Fibroblast of the aortic adventitia (primary cell): ENCODE data around the gene BTBD16. TPM values are rescaled to one million over a fixed set of nuclear protein-coding genes. Genes with fewer than 3 reads are reported as not detected.

Experiments
- DNase-seq: peaks from one replicate; pipeline ENCODE4 v3.0.0-alpha.2; 2010; ENCODE audit warnings: low read depth
- H3K4me3 ChIP-seq: 2 replicates; pipeline ENCODE4 v1.5.1; 2011; ENCODE audit warnings: low read depth, mild to moderate bottlenecking, control low read depth, low read length, moderate library complexity
- CTCF ChIP-seq: IDR thresholded peaks from 2 replicates; pipeline ENCODE4 v1.5.1; 2011; ENCODE audit warnings: mild to moderate bottlenecking, low read length, control low read depth, inconsistent platforms; ENCODE audit not compliant: insufficient read depth
- total RNA-seq: library from RNA; depleted of rRNA; stranded (reverse); fragments of >200 nt; gene quantifications from 2 replicates; pipeline ENCODE4 v1.2.3, GENCODE V29; 2012; ENCODE audit warnings: low replicate concordance

BTBD16 gene
- total RNA-seq, 1 donor: 0.09 TPM

GRCh38 chr10:122297583-122297982 lies 26.5 kb downstream of the BTBD16 start:
- TF ChIP-seq CTCF: no peak
- H3K4me3 ChIP-seq: no peak overlapping the region
- no peak for DNase-seq

GRCh38 chr10:122298206-122298597 lies 27.1 kb downstream of the BTBD16 start:
- H3K4me3 ChIP-seq: no peak overlapping the region
- no peak for TF ChIP-seq CTCF
- DNase-seq: no peak

- H3K4me3 ChIP-seq: peak overlapping the region; percentile 44
- peak; percentile 85 for DNase-seq
- peak; percentile 85 for TF ChIP-seq CTCF
These were observed 27.7 kb downstream of the BTBD16 start for GRCh38 chr10:122298598-122299301.

GRCh38 chr10:122299423-122300075 lies 28.5 kb downstream of the BTBD16 start:
- no peak overlapping the region for H3K4me3 ChIP-seq
- no peak for DNase-seq
- TF ChIP-seq CTCF: no peak

GRCh38 chr10:122301055-122301810 lies 30.1 kb downstream of the BTBD16 start:
- no peak for TF ChIP-seq CTCF
- DNase-seq: peak; percentile 78

GRCh38 chr10:122301811-122302115 lies 30.7 kb downstream of the BTBD16 start:
- no peak overlapping the region for H3K4me3 ChIP-seq
- no peak for DNase-seq
- TF ChIP-seq CTCF: no peak

More at GRCh38 chr10:122301055-122301810, 30.1 kb downstream of the BTBD16 start:
- no peak overlapping the region for H3K4me3 ChIP-seq
